Retinal pigment epithelial cell (primary cell): ENCODE measurements around the gene SLC6A13.

Experiments
- DNase-seq: peaks from one replicate; pipeline ENCODE4 v3.0.0-alpha.2; 2010; ENCODE audit warnings: low read depth
- H3K4me3 ChIP-seq: 2 replicates; pipeline ENCODE4 v1.5.1; 2011; ENCODE audit warnings: mild to moderate bottlenecking, low read length, control low read depth, moderate library complexity
- CTCF ChIP-seq: conservative IDR thresholded peaks from 2 replicates; pipeline ENCODE4 v1.5.1; 2011; ENCODE audit warnings: low read depth, low read length, control low read depth, inconsistent platforms

The SLC6A13 gene

GRCh38 chr12:264269-264668, 1.6 kb upstream of the SLC6A13 start:
- no peak for DNase-seq
- TF ChIP-seq CTCF: no peak
- H3K4me3 ChIP-seq: no peak overlapping the region

DNA sequence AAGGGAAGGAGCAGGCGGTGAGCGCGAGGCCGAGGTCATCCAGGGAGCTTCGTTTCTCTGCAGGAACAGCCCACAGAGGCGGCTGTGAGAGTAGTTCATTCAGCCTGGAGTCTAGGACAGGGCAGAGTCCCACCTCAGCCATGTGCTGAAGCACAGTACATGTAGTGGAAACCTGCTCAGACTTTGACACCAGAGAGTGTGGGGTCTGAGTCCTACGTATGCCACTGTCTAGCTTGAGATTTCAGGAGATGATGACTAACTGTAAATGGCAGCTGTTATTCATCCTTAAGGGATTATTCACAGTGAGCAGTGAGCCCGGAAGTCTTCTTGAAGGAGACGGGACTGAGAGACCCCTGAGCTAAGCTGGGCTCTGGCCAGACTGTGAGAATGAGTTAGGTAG, 938 bp upstream of the SLC6A13 start:
- no peak for DNase-seq
- TF ChIP-seq CTCF: no peak

DNA sequence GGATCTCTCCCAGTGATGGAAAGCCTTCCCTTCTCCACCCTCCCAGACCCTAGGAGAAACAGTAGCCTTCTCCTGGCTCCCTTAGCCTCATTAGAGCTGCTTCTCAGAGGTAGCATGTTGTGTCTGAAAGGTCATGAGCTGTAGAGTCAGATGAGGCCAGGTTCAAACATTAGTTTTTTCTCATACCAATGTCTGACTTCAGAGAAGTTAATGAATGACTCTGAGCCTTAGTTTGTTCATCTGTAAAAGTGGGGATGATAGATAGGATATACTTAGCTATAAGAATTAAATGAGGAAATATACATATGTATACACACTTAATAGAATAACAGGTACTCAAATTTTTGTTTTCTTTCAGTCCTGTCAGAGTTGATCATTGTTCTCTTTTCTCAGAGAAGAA, 523 bp downstream of the SLC6A13 start:
- no peak for TF ChIP-seq CTCF
- no peak for DNase-seq
- no peak overlapping the region for H3K4me3 ChIP-seq

More for the DNA sequence above, 938 bp upstream of the SLC6A13 start:
- no peak overlapping the region for H3K4me3 ChIP-seq

DNA sequence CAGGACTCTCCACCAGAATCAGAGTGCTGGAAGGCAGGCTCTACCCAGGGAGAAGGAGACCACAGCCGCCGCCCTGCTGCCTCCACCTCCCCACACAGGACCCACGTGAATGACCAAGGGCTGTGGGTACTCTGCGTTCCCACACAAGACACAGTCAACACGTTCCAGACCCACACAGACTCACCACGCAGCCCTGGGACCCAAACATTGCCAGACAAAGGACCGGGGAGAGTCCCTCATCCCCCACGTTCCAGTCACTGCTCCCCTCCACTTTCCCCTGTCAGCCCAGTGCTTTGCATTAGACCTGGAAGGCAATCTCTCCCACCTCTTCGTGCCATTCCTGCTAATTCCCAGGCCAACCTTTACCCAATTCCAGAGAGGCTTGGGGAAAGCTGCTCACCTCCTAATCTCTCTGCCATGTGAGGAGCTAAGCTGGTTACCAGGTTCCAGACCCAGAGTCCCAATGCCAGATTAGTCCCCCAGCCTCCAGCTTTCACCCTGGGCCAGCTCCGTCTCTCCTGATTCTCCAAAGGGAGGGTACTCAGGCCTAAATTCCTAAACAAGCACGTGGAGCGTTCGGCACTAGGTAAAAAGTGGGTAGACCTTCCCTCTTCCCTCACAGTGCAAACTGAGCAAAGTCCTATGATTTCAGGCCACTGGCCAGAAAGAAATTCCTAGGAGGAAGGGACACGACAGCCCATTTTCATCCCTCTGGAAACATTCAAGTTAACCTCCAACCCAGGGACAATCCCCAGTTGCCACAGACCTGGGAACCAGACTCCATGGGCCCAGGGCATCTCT, 4.9 kb downstream of the SLC6A13 start:
- no peak for DNase-seq
- no peak overlapping the region for H3K4me3 ChIP-seq
- TF ChIP-seq CTCF: no peak

DNA sequence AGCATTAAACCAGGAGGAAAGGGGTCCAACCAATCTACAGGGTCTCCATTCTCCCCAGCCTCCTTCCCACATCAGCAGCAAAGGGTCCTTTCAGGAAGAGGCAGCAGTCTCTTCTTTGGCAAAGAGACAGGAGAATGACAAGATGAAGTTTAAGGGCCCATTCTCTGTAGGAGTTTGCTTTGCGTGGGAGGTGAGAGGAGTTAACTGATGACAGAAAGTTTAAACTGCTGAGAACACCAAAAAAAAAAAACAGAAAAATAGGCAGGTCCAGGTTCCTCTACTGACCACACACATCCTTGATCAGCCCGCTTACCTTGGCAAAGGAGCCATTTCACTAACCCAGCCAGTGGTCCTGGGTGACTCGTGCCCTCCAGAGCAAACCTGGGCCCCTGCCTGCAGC, 5.7 kb downstream of the SLC6A13 start:
- DNase-seq: no peak
- H3K4me3 ChIP-seq: no peak overlapping the region
- no peak for TF ChIP-seq CTCF

GRCh38 chr12:256225-256624, 6.4 kb downstream of the SLC6A13 start:
- no peak overlapping the region for H3K4me3 ChIP-seq
- TF ChIP-seq CTCF: no peak
- DNase-seq: no peak

DNA sequence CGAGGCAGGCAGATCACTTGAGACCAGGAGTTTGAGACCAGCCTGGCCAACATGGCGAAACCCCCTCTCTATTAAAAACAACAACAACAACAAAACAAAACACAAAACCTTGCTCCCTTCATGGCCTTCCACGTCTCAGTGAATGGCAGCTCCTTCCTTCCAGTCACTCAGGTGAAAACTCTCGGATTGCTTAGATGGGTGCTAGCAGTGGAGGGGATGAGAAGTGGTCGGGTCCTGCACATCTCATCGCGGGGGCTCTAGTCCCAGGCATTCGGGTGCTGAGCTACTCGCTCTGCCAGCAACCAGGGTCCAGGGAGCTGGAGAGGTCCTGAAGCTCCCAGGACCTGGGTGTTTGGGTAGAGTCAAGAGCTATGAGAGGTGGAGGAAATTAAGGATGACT, 7.7 kb downstream of the SLC6A13 start:
- no peak for DNase-seq
- no peak overlapping the region for H3K4me3 ChIP-seq
- TF ChIP-seq CTCF: no peak
